GM12878 (cell line): Measurements from ENCODE around the gene MAZ. TPM values are rescaled to one million over a fixed set of nuclear protein-coding genes. Genes with fewer than 3 reads are reported as not detected.

Source experiments
- ATAC-seq: fragments of 200-7000 bp; cut with Tn5 transposase; 3 replicates; pipeline ENCODE4 v1.9.1; 2020; ENCODE audit warnings: mild to moderate bottlenecking, moderate library complexity
- BruUV-seq: library from RNA; stranded (reverse); fragments of 400-500 nt; replicated peaks from 2 replicates; lab custom pipeline; 2021; lab: Mats Ljungman, UMichigan
- CTCF ChIA-PET: fragments of 300-600 bp; sonication (Branson Sonifier 250); formaldehyde crosslinking; extraction: SDS; loops from one replicate; lab custom pipeline; 2021; ENCODE audit warnings: inconsistent platforms; lab: Yijun Ruan, JAX
- POLR2A ChIA-PET: fragments of 350-600 bp; formaldehyde crosslinking; extraction: SDS; loops from one replicate; lab custom pipeline; 2021; ENCODE audit warnings: inconsistent platforms; lab: Charles Lee
- RAD21 ChIA-PET: fragments of 300-600 bp; sonication (Branson Sonifier 250); formaldehyde crosslinking; loops from one replicate; lab custom pipeline; 2023; ENCODE audit warnings: antibody characterized with exemption; ENCODE audit not compliant: unreplicated experiment; lab: Charles Lee
- SMC1A ChIA-PET: fragments of 300-600 bp; sonication (Branson Sonifier 250); formaldehyde crosslinking; loops from one replicate; lab custom pipeline; 2023; ENCODE audit not compliant: unreplicated experiment, uncharacterized antibody; lab: Charles Lee
- DNase-seq: peaks from one replicate; pipeline ENCODE4 v3.0.0-alpha.2; 2011; ENCODE audit warnings: low read depth, low spot score
- FAIRE-seq: peaks from 3 replicates; lab custom pipeline; 2011; peaks lifted over from hg19 to GRCh38; lab: Jason Lieb, UNC
- H2AFZ ChIP-seq: 2 replicates; pipeline ENCODE4 v1.6.0; 2011; ENCODE audit warnings: low read depth, low read length, control low read depth; ENCODE audit not compliant: control insufficient read depth
- H3K27ac ChIP-seq: 2 replicates; pipeline ENCODE4 v1.5.1; 2011; ENCODE audit warnings: control low read depth; ENCODE audit not compliant: control insufficient read depth, insufficient read depth
- H3K27me3 ChIP-seq, 2 experiments: replicated peaks in 1 of 2; 2 replicates each; pipeline versions ENCODE4 v1.6.0 to v1.6.1; 2011; ENCODE audit warnings: low read length in 1 of 2; ENCODE audit not compliant: control insufficient read depth in 2 of 2, insufficient read depth in 2 of 2
- H3K36me3 ChIP-seq, 2 experiments: 2 replicates each; pipeline ENCODE4 v1.5.1; 2011; ENCODE audit warnings: low read length in 1 of 2; ENCODE audit not compliant: control insufficient read depth in 2 of 2, insufficient read depth in 2 of 2
- H3K4me1 ChIP-seq: 2 replicates; pipeline ENCODE4 v1.6.1; 2011; ENCODE audit warnings: mild to moderate bottlenecking, low read length, moderate library complexity, mixed read lengths; ENCODE audit not compliant: control insufficient read depth, insufficient read depth
- H3K4me2 ChIP-seq: 2 replicates; pipeline ENCODE4 v1.6.0; 2011; ENCODE audit warnings: control low read depth; ENCODE audit not compliant: control insufficient read depth, insufficient read depth
- H3K4me3 ChIP-seq: fragments of 200-600 bp; sonication (generic); 2 replicates; pipeline ENCODE4 v1.5.1; 2016
- H3K79me2 ChIP-seq: 2 replicates; pipeline ENCODE4 v1.6.0; 2011; ENCODE audit warnings: low read length; ENCODE audit not compliant: control insufficient read depth, insufficient read depth
- H3K9ac ChIP-seq: 2 replicates; pipeline ENCODE4 v1.8.0; 2011; ENCODE audit warnings: low read length, control low read depth, mixed read lengths; ENCODE audit not compliant: control insufficient read depth, insufficient read depth
- H3K9me3 ChIP-seq: replicated peaks from 3 replicates; pipeline ENCODE4 v1.5.1; 2011; ENCODE audit warnings: mild to moderate bottlenecking, low read length; ENCODE audit not compliant: control insufficient read depth, insufficient read depth
- H4K20me1 ChIP-seq: 2 replicates; pipeline ENCODE4 v1.6.0; 2011; ENCODE audit not compliant: control insufficient read depth, insufficient read depth
- BACH1 ChIP-seq: fragments of 450-650 bp; IDR thresholded peaks from 2 replicates; pipeline ENCODE4 v1.6.1; 2017; ENCODE audit warnings: mild to moderate bottlenecking, borderline replicate concordance
- CEBPB ChIP-seq, 2 experiments: fragments of 150-350 bp in 1 of 2; IDR thresholded peaks; 2 replicates each; pipeline ENCODE4 v1.6.1; 2012 to 2014; ENCODE audit warnings: low read depth in 2 of 2, low read length in 2 of 2, borderline replicate concordance in 1 of 2, inconsistent platforms in 1 of 2
- EGR1 ChIP-seq, 2 experiments: IDR thresholded peaks; 1 replicate in 1 of 2; 2 replicates in 1 of 2; pipeline ENCODE4 v1.6.1; 2011 to 2012; ENCODE audit warnings: low read depth in 2 of 2, low read length in 2 of 2, borderline replicate concordance in 1 of 2, mild to moderate bottlenecking in 1 of 2, moderate library complexity in 1 of 2
- POLR2A ChIP-seq: IDR thresholded peaks from 2 replicates; pipeline ENCODE4 v1.6.1; 2011; ENCODE audit warnings: low read depth, mild to moderate bottlenecking, low read length
- ZSCAN29 ChIP-seq: fragments of 450-650 bp; IDR thresholded peaks from 2 replicates; pipeline ENCODE4 v1.6.1; 2017; ENCODE audit warnings: mild to moderate bottlenecking, moderate library complexity
- WGBS: methylation state at CpG from one replicate; pipeline ENCODE4 v1.1.6; 2016; ENCODE audit warnings: low lambda C conversion rate; ENCODE audit not compliant: insufficient replicate concordance, insufficient coverage; ENCODE audit errors: missing lambda C conversion rate; 5-methylcytosine and 5-hydroxymethylcytosine counted together
- in situ Hi-C: fragments of 300-500 bp; cut with MboI; formaldehyde crosslinking; loops from 9 replicates; pipeline ENCODE4 v1.14.3; 2018; ENCODE audit warnings: mixed read lengths
- intact Hi-C: fragments of 100-400 bp; cut with micrococcal nuclease; formaldehyde crosslinking; loops from one replicate; pipeline ENCODE4 v1.14.2; 2022; ENCODE audit not compliant: unreplicated experiment
- polyA plus RNA-seq, 11 experiments: library from polyadenylated mRNA; depleted of rRNA in 4 of 11; unstranded in 6 of 11; stranded (reverse) in 5 of 11; fragments of >200 nt; fragmentation: Nextera tagmentation in 4 of 11; fragmentation: Illumina TruSeq in 1 of 11; extraction: Ambion mirVana in 4 of 11; extraction: Trizol in 1 of 11; gene quantifications; 1 replicate in 1 of 11; 2 replicates in 10 of 11; pipeline versions ENCODE4 v1.2.1 to v1.2.3, GENCODE V29; 2011 to 2016; ENCODE audit warnings: inconsistent platforms in 2 of 11, missing spikeins in 2 of 11, low read depth in 1 of 11
- total RNA-seq, 4 experiments: library from RNA; depleted of rRNA in 3 of 4; stranded (reverse); fragments of >200 nt in 3 of 4; fragmentation: Illumina TruSeq in 1 of 4; extraction: Trizol in 1 of 4; gene quantifications; 2 replicates each; pipeline versions ENCODE4 v1.2.1 to v1.2.3, GENCODE V29; 2013 to 2021

MAZ gene
- total and polyA plus RNA-seq, 10 of the 15 experiments (the other 5 are each of a cell fraction or from before 2014, with no cell fraction given), result 23.9 to 309 (median 116) TPM

DNA sequence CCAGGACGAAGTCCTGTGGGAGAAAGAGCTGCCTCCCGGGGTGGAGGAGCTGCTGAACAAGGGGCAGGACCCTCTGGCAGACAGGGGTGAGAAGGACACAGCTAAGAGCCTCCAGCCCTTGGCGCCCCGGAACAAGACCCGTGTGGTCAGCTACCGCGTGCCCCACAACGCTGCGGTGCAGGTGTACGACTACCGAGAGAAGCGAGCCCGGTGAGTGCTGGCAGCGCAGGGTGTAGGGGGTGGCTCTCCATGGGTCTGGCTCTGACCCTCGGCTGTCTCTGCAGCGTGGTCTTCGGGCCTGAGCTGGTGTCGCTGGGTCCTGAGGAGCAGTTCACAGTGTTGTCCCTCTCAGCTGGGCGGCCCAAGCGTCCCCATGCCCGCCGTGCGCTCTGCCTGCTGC lies 35.3 kb downstream of the MAZ start:
- ChIA-PET CTCF (no interaction called here), POLR2A (no interaction called here), RAD21 (interaction anchor here (0.5 kb wide), 1 partner anchor 14 kb away, joined by 3 read pairs; no protein-coding TSS in a partner anchor), SMC1A (no interaction called here)
- H3K36me3 ChIP-seq, result peaks cover 3 to 10% of the 10 kb centered on the region in 2 experiments; a peak in 3 of 4 replicates
- ATAC-seq (no peak), FAIRE-seq (no peak), DNase-seq (no peak)
- no peak overlapping the region for H2AFZ ChIP-seq
- intact Hi-C loops, result no loop called here
- H3K4me2 ChIP-seq, result no peak overlapping the region
- in situ Hi-C loops, result no loop called here
- no TSS peak for BruUV-seq
- no peaks in the 10 kb centered on the region for H3K27me3 ChIP-seq
- no peak overlapping the region for H3K27ac ChIP-seq
- no peak overlapping the region for H3K4me3 ChIP-seq
- WGBS, result 90% methylated on average over 23 of the region's 23 CpGs
- H3K4me1 ChIP-seq, result no peaks in the 10 kb centered on the region
- H3K79me2 ChIP-seq, result no peaks in the 10 kb centered on the region
- no peaks in the 10 kb centered on the region for H4K20me1 ChIP-seq
- H3K9ac ChIP-seq, result no peak overlapping the region
- TF ChIP-seq BACH1, result no peak
- 0 out of 2 replicates have a peak, but pooled peaks have one; percentile 35 for TF ChIP-seq POLR2A
- no peaks in the 10 kb centered on the region for H3K9me3 ChIP-seq

DNA sequence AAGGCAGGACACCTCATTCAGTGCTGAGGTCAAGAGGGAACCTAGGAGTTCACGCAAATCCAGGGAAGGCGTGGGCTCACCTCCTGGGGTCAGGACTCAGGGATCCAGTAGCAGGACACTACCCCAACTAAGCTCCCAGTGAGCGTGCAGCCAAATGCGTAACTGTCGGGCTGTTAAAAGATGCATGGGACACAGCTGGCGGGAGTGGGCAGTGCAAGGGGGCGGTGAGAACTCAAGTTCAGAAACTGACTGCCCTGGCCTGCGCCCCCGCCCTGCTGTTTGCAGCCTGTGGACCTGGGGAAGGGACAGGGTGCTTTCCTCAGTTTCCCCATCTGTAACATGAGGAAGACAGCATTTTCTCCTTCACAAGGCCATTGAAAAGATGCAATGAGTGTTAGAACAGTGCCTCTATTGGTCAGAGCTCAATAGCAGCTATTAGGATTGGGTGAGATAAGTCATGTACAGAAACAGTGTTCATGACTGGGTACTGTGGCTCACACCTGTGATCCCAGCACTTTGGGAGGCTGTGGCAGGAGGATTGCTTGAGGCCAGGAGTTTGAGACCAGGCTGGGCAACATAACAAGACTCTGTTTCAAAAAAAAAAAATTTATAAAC lies 36.5 kb downstream of the MAZ start:
- H4K20me1 ChIP-seq, result no peaks in the 10 kb centered on the region
- H3K4me3 ChIP-seq, result no peak overlapping the region
- no peak overlapping the region for H2AFZ ChIP-seq
- H3K9me3 ChIP-seq, result no peaks in the 10 kb centered on the region
- POLR2A ChIA-PET, result interaction anchor here (0.5 to 1.0 kb wide), 3 partner anchors 25 to 170 kb away, joined by 3 to 5 read pairs (median 5); no protein-coding TSS in a partner anchor
- 97% methylated on average over 9 of the region's 9 CpGs for WGBS
- no peaks in the 10 kb centered on the region for H3K4me1 ChIP-seq
- RAD21 ChIA-PET, result interaction anchor here (0.6 kb wide), 1 partner anchor 148 kb away, joined by 3 read pairs; no protein-coding TSS in a partner anchor
- no peak for DNase-seq
- no peak overlapping the region for H3K27ac ChIP-seq
- FAIRE-seq, result no peak
- no peaks in the 10 kb centered on the region for H3K79me2 ChIP-seq
- intact Hi-C loops (no loop called here), in situ Hi-C loops (no loop called here)
- ATAC-seq, result peak; percentile 57; the same call in 2 of the 3 replicates
- SMC1A ChIA-PET, result interaction anchor here (0.6 to 1.2 kb wide), 2 partner anchors 24 to 912 kb away, joined by 3 read pairs; no protein-coding TSS in a partner anchor
- H3K27me3 ChIP-seq, result no peaks in the 10 kb centered on the region
- CTCF ChIA-PET, result interaction anchor here (0.8 to 1.0 kb wide), 2 partner anchors 30 to 57 kb away, joined by 3 read pairs; partner anchors contain the start of gene PRRT2
- no peak for TF ChIP-seq EGR1 (IDR thresholded peaks at IDR 0.05; ENCODE audit: borderline replicate concordance in 1 of 2, low read depth in 2 of 2, low read length in 2 of 2)
- no peak for TF ChIP-seq ZSCAN29
- TF ChIP-seq CEBPB (IDR thresholded peaks at IDR 0.05; ENCODE audit: borderline replicate concordance in 1 of 2, low read depth in 2 of 2, low read length in 2 of 2), result no peak
- no peak overlapping the region for H3K9ac ChIP-seq
- H3K36me3 ChIP-seq, result peaks cover 3 to 6% of the 10 kb centered on the region in 2 experiments; a peak in 3 of 4 replicates
- H3K4me2 ChIP-seq, result no peak overlapping the region
- no TSS peak for BruUV-seq
